SK-N-SH (cell line): ENCODE measurements around the gene REEP3. TPM values are rescaled to one million over a fixed set of nuclear protein-coding genes. Genes with fewer than 3 reads are reported as not detected.
A peak's percentile ranks its signal among the peaks of the same experiment; 100 is the strongest.

ENCODE experiments used
- ELF1 ChIP-seq: IDR thresholded peaks from 2 replicates; pipeline ENCODE4 v1.4.0; 2012
- EZH2phosphoT487 ChIP-seq: fragments of 200-600 bp; sonication (generic); IDR thresholded peaks from 2 replicates; pipeline ENCODE4 v1.6.1; 2017; ENCODE audit warnings: low read depth, mixed run types, mild to moderate bottlenecking, antibody characterized with exemption, moderate library complexity, borderline replicate concordance
- FOSL2 ChIP-seq: IDR thresholded peaks from 2 replicates; pipeline ENCODE4 v1.4.0; 2012; ENCODE audit warnings: low read depth, mild to moderate bottlenecking, moderate library complexity, borderline replicate concordance
- FOXM1 ChIP-seq: IDR thresholded peaks from 2 replicates; pipeline ENCODE4 v1.4.0; 2012; ENCODE audit warnings: low read depth, mild to moderate bottlenecking
- GATA2 ChIP-seq: sonication (generic); formaldehyde crosslinking; IDR thresholded peaks from 2 replicates; pipeline ENCODE4 v1.5.0; 2020; ENCODE audit warnings: mild to moderate bottlenecking, missing genetic modification reagents
- MEF2A ChIP-seq: IDR thresholded peaks from 2 replicates; pipeline ENCODE4 v1.4.0; 2012; ENCODE audit warnings: low read depth, borderline replicate concordance
- NFIC ChIP-seq: IDR thresholded peaks from 2 replicates; pipeline ENCODE4 v1.4.0; 2012; ENCODE audit warnings: borderline replicate concordance
- POLR2AphosphoS5 ChIP-seq: IDR thresholded peaks from 2 replicates; pipeline ENCODE4 v1.6.1; 2012; ENCODE audit warnings: low read depth, low read length
- RAD21 ChIP-seq: IDR thresholded peaks from 2 replicates; pipeline ENCODE4 v1.6.1; 2012; ENCODE audit warnings: mild to moderate bottlenecking, low read length
- RCOR1 ChIP-seq: fragments of 150-350 bp; IDR thresholded peaks from 2 replicates; pipeline ENCODE4 v1.6.1; 2017; ENCODE audit warnings: antibody characterized with exemption, low read length
- RFX5 ChIP-seq: IDR thresholded peaks from 2 replicates; pipeline ENCODE4 v1.6.1; 2012; ENCODE audit warnings: mild to moderate bottlenecking, improper control_type of control experiment, low read length
- RXRA ChIP-seq: IDR thresholded peaks from 2 replicates; pipeline ENCODE4 v1.4.0; 2012; ENCODE audit warnings: low read depth, mild to moderate bottlenecking, borderline replicate concordance
- SIN3A ChIP-seq: IDR thresholded peaks from 2 replicates; pipeline ENCODE4 v1.6.1; 2012; ENCODE audit warnings: low read depth, mild to moderate bottlenecking, low read length, moderate library complexity, borderline replicate concordance
- TEAD4 ChIP-seq: IDR thresholded peaks from 2 replicates; pipeline ENCODE4 v1.4.0; 2012; ENCODE audit warnings: mild to moderate bottlenecking, borderline replicate concordance; ENCODE audit not compliant: insufficient read depth
- YY1 ChIP-seq: IDR thresholded peaks from 2 replicates; pipeline ENCODE4 v1.4.0; 2012; ENCODE audit warnings: low read depth, mild to moderate bottlenecking
- polyA plus RNA-seq, 3 experiments: library from polyadenylated mRNA; depleted of rRNA; stranded (reverse); fragments of >200 nt; gene quantifications; 2 replicates each; pipeline ENCODE4 v1.2.3, GENCODE V29; 2012
- TF ChIP-seq, protein P1 (sequence below): IDR thresholded peaks from 2 replicates; pipeline ENCODE4 v1.6.1; 2012; ENCODE audit warnings: mild to moderate bottlenecking, low read depth, low read length, moderate library complexity
- TF ChIP-seq, protein P2 (sequence below): fragments of 200-600 bp; sonication (generic); IDR thresholded peaks from 2 replicates; pipeline ENCODE4 v1.6.1; 2017; ENCODE audit warnings: antibody characterized with exemption, mild to moderate bottlenecking, moderate library complexity
- TF ChIP-seq, protein P3 (sequence below): IDR thresholded peaks from 2 replicates; pipeline ENCODE4; 2012
- TF ChIP-seq, protein P4 (sequence below): IDR thresholded peaks from 2 replicates; pipeline ENCODE4 v1.4.0; 2012; ENCODE audit warnings: low read depth, borderline replicate concordance

Gene REEP3
- polyA plus RNA-seq, 1 of the 3 experiments (the other 2 are of a cell fraction) = 7.6 TPM

DNA sequence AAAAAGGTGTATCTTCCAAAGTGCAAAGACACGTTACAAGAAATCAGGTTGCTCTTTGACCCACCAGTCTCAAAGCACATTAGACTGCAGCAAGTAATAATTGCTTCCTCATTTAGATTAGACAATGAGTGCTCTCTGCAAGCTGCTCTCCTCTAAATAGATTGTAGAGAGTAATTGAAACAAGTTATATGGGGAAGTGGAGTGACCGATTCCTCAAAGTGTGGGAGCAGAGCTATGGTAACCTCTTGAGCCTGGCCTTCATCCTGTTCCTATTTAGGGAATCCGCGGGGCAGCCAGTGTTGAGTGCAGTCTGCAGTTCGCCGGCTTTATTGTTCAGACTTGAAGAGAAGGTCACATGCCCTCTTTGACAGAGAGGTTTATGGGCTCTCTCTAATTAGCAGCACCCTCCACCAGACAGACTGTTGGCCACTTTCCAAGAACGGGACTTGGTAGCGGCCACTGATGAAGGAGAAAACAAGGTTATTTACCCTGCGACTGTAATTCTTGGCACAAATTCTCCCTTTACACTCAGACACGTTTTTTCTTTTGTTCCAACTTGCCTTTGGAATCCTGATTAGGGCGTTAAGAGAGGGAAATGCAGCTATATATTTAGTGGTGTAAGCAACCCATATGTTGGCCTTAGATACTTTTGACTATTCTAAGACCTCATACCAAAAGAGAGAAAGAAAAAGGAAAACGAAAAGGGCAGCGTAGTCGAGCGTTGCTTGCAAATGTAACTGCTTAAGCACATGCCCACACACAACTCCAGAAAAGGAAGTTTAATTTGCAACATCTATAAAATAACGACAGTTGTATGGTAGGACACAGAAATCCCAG lies 107.5 kb downstream of the REEP3 start (continued):
- TF ChIP-seq, protein P1, sequence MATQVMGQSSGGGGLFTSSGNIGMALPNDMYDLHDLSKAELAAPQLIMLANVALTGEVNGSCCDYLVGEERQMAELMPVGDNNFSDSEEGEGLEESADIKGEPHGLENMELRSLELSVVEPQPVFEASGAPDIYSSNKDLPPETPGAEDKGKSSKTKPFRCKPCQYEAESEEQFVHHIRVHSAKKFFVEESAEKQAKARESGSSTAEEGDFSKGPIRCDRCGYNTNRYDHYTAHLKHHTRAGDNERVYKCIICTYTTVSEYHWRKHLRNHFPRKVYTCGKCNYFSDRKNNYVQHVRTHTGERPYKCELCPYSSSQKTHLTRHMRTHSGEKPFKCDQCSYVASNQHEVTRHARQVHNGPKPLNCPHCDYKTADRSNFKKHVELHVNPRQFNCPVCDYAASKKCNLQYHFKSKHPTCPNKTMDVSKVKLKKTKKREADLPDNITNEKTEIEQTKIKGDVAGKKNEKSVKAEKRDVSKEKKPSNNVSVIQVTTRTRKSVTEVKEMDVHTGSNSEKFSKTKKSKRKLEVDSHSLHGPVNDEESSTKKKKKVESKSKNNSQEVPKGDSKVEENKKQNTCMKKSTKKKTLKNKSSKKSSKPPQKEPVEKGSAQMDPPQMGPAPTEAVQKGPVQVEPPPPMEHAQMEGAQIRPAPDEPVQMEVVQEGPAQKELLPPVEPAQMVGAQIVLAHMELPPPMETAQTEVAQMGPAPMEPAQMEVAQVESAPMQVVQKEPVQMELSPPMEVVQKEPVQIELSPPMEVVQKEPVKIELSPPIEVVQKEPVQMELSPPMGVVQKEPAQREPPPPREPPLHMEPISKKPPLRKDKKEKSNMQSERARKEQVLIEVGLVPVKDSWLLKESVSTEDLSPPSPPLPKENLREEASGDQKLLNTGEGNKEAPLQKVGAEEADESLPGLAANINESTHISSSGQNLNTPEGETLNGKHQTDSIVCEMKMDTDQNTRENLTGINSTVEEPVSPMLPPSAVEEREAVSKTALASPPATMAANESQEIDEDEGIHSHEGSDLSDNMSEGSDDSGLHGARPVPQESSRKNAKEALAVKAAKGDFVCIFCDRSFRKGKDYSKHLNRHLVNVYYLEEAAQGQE = no peak
- 0 out of 2 replicates have a peak, but pooled peaks have one; percentile 42 for TF ChIP-seq SIN3A
- TF ChIP-seq, protein P2, sequence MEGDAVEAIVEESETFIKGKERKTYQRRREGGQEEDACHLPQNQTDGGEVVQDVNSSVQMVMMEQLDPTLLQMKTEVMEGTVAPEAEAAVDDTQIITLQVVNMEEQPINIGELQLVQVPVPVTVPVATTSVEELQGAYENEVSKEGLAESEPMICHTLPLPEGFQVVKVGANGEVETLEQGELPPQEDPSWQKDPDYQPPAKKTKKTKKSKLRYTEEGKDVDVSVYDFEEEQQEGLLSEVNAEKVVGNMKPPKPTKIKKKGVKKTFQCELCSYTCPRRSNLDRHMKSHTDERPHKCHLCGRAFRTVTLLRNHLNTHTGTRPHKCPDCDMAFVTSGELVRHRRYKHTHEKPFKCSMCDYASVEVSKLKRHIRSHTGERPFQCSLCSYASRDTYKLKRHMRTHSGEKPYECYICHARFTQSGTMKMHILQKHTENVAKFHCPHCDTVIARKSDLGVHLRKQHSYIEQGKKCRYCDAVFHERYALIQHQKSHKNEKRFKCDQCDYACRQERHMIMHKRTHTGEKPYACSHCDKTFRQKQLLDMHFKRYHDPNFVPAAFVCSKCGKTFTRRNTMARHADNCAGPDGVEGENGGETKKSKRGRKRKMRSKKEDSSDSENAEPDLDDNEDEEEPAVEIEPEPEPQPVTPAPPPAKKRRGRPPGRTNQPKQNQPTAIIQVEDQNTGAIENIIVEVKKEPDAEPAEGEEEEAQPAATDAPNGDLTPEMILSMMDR = no peak
- TF ChIP-seq, protein P3, sequence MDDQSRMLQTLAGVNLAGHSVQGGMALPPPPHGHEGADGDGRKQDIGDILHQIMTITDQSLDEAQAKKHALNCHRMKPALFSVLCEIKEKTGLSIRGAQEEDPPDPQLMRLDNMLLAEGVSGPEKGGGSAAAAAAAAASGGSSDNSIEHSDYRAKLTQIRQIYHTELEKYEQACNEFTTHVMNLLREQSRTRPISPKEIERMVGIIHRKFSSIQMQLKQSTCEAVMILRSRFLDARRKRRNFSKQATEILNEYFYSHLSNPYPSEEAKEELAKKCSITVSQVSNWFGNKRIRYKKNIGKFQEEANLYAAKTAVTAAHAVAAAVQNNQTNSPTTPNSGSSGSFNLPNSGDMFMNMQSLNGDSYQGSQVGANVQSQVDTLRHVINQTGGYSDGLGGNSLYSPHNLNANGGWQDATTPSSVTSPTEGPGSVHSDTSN = 0 out of 2 replicates have a peak, but pooled peaks have one; percentile 24
- TF ChIP-seq RXRA = no peak
- no peak; the same call in 1 of the 2 replicates for TF ChIP-seq RFX5
- TF ChIP-seq FOSL2 = no peak
- no peak for TF ChIP-seq FOXM1
- peak; percentile 50 for TF ChIP-seq POLR2AphosphoS5
- peak; percentile 8; the same call in 1 of the 2 replicates for TF ChIP-seq GATA2 (CRISPR knock-in tag)
- TF ChIP-seq, protein P4, sequence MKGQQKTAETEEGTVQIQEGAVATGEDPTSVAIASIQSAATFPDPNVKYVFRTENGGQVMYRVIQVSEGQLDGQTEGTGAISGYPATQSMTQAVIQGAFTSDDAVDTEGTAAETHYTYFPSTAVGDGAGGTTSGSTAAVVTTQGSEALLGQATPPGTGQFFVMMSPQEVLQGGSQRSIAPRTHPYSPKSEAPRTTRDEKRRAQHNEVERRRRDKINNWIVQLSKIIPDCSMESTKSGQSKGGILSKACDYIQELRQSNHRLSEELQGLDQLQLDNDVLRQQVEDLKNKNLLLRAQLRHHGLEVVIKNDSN = peak; percentile 70; the same call in 1 of the 2 replicates
- peak; percentile 34 for TF ChIP-seq RAD21
- TF ChIP-seq NFIC = peak; percentile 79
- no peak for TF ChIP-seq EZH2phosphoT487
- 0 out of 2 replicates have a peak, but pooled peaks have one; percentile 10 for TF ChIP-seq TEAD4
- TF ChIP-seq RCOR1 = peak; percentile 73; the same call in 1 of the 2 replicates
- no peak for TF ChIP-seq ELF1
- TF ChIP-seq MEF2A = no peak
- no peak for TF ChIP-seq YY1
- TF ChIP-seq, all 33 proteins: peak for 16
